Islet precursor cell (in vitro differentiated cells): ENCODE data around the gene CCN2.

Experiments
- DNase-seq: peaks from one replicate; pipeline ENCODE4 v3.0.0-alpha.2; 2018

The CCN2 gene

DNA sequence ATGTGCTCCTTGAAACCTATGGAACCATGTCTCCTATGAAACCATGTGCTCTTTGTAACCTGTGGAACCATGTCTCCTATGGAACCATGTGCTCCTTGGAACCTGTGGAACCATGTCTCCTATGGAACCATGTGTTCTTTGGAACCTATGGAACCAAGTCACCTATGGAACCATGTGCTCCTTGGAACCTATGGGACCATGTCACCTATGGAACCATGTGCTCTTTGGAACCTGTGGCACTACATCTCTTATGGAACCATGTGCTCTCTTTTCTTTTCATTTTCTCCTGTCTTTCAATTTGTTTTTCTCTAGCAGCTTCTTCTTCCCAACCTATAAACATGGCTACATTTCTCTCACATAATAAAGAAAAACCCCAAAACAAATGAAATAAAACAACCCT, 11.9 kb upstream of the CCN2 start:
- DNase-seq: no peak

- DNase-seq: no peak
Measured at GRCh38 chr6:131960371-131961133, 9.4 kb upstream of the CCN2 start.

GRCh38 chr6:131958542-131959470, 7.6 kb upstream of the CCN2 start:
- no peak for DNase-seq

DNA sequence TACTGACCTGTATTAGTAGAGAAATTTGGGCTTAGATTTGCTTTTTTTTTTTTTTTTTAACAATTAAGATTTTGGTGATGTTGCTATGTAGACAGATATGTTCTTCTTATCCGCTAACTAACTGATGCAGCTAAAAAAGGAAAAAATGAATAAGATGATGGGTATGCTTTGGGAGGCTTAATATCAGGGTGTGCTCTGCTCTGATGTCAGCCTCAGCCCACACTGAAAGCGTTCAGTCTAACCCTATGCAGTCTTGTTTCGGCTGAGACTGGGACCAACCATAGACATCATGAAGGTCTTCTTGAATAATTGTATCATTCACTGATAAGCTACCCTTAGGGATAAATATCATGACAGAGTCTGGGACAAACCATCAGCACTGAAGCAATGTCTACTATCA, 6.9 kb upstream of the CCN2 start:
- DNase-seq: no peak

DNA sequence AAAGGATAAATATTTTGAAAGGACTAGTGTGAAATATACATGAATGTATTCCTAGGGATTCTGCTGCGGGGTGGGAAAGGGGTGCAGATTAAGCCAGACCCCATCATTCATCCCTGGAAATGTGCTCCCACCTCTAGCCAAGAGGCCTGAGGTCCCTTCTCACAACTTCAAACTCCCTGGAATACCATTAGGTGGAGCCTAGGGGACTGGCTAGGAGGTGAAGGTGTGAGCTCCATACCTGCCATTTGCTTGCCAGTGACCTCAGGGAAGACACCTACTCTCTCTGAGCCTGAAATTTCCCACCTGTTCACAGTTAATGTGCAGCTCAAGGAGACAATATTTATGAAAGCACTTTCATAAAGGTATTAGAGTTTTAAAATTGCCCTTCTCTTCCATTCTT, 4.7 kb upstream of the CCN2 start:
- no peak for DNase-seq

DNA sequence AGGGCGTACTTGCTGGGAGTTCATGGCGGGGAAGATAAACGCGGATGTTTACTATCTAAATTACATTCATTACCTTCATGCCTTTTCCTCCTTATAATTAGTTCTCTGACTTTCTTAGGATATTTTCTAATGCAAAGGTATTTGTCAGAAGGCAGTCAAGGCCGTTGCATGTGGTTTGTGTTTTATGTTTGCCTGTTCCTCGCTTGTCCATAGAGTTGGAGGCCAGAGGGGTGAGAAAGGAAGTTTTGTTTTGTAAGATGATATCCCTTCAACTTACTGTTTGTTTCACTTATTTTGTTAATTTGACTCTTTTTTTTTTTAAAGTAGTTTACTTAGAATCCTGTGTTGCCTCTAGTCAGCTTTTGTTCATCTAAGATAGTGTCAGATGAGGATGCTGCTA, 4.0 kb upstream of the CCN2 start:
- DNase-seq: no peak

GRCh38 chr6:131954775-131955107, 3.6 kb upstream of the CCN2 start:
- peak; percentile 86 for DNase-seq

- no peak for DNase-seq
Measured at GRCh38 chr6:131954059-131954774, 3.0 kb upstream of the CCN2 start.

GRCh38 chr6:131952886-131953509, 1.8 kb upstream of the CCN2 start:
- no peak for DNase-seq

GRCh38 chr6:131951576-131952230, 531 bp upstream of the CCN2 start:
- no peak for DNase-seq

- DNase-seq: peak; percentile 89
Measured at GRCh38 chr6:131949909-131950766, 1.0 kb downstream of the CCN2 start.

- DNase-seq: no peak
Measured at GRCh38 chr6:131949620-131949908, 1.6 kb downstream of the CCN2 start.

DNA sequence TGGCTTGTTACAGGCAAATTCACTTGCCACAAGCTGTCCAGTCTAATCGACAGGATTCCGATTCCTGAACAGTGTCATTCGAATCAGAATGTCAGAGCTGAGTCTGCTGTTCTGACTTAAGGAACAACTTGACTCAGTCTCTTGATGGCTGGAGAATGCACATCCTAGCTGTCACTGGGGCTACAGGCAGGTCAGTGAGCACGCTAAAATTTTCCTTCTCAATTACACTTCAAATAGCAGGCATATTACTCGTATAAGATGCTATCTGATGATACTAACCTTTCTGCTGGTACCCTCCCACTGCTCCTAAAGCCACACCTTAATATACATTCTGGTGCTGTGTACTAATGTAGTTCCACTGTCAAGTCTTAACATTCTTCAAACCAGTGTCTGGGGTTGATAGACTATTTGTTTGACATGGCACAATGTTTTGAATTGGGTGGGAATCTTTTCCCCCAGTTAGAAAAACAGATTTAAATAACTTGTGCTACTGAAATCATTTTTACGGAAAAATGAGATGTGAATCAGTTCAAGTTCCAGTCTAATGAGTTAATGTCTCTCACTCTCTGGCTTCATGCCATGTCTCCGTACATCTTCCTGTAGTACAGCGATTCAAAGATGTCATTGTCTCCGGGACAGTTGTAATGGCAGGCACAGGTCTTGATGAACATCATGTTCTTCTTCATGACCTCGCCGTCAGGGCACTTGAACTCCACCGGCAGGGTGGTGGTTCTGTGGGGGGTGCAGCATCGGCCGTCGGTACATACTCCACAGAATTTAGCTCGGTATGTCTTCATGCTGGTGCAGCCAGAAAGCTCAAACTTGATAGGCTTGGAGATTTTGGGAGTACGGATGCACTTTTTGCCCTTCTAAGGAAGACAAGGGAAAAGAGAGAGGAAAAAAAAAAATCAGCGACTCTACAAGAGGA, 2.2 kb downstream of the CCN2 start:
- peak; percentile 68 for DNase-seq

GRCh38 chr6:131947986-131948661, 3.0 kb downstream of the CCN2 start:
- no peak for DNase-seq

- no peak for DNase-seq
Measured at GRCh38 chr6:131946992-131947955, 3.9 kb downstream of the CCN2 start.

DNA sequence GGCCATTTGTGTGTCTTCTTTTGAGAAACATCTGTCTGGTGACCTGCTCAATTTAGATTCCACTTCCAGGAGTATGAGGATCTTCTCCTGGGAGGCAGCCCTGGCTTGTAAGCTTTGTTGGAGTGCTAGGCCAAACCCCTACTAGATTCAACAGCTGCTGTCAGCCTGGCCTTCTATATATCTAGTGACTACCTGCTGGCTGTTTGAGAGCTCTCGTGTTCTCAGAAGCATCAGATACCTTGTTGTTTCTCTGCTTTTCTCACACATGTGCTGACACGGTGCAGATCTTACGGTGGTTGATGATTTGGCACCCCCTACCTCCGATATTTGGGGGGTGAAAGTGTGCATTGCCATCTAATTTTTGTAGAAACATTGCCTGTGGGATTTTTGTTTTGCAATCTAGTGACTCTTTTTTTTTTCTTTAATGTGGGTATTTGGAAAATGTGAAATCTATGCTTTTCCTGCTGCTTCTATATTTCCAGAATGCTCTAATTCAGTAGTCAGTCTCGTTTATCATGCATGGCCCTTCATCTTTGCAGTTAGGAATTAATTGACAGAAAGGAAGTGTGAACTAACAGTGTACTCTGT, 4.7 kb downstream of the CCN2 start:
- peak; percentile 73 for DNase-seq

DNA sequence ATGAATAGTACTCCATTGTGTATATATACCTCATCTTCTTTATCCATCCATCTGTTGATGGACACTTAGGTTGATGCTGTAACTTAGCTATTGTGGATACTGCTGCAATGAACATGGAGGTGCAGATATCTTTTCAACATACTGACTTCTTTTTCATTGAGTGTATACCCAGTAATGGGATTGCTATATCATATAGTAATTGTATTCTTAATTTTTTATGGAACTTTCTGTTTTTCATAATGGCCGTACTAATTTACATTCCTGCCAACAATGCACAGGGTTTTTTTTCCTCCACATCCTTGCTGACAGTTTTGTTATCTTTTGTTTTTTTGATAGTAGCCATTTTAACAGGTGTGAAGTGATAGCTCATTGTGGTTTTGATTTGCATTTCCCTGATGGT, 5.2 kb downstream of the CCN2 start:
- DNase-seq: no peak
